Measurements from ENCODE around the gene TAS2R3. TPM values are rescaled to one million over a fixed set of nuclear protein-coding genes. Genes with fewer than 3 reads are reported as not detected.
"Not testable (repeated sequence)": the region's sequence is repeated elsewhere in the genome, so short reads cannot be mapped to it uniquely, and the experiment has no call there.

TAS2R3 gene
- total RNA-seq, 5 donors from 2014 or later (not counting 1 experiment from before 2014, with no cell fraction given): 0.56 to 4.2 (median 2.8) TPM

DNA sequence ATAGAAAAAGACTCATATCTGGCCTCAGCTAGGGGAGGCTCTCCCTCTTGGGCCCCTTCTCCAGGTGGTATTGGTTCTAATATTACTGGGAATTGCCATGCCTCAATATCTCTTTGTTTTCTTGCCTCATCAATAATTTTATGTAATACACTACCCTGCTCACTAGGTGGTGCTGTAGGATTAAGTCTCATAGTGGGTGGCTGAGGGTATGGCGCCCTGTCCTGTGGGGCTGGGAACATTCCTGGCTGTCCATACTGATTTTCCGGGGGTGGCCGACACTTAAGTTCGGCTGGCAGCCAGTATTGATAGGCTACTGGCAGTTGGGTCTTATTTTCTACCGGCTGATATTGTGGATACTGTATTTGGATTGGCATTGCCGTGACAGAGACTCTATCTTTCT is 9.0 kb upstream of the TAS2R3 start:
- Histone ChIP-seq H3K4me1 (ENCODE audit: control insufficient read depth in 1 of 2, extremely low read depth in 1 of 2, insufficient read depth in 2 of 2, low read length in 2 of 2) (no peaks in the 10 kb centered on the region), H3K4me3 (ENCODE audit: control insufficient read depth in 1 of 2, extremely low read depth in 1 of 2, low read length in 1 of 2) (no peak overlapping the region), H3K36me3 (ENCODE audit: control insufficient read depth in 2 of 2, extremely low read depth in 1 of 2, insufficient read depth in 1 of 2, low read length in 1 of 2) (peaks cover 23 to 73% of the 10 kb centered on the region in 2 donors), H3K27ac (ENCODE audit: low read length) (no peak overlapping the region), H3K27me3 (replicated peaks in 1 of 2; ENCODE audit: control insufficient read depth in 2 of 2, extremely low read depth in 1 of 2, insufficient read depth in 2 of 2, low read length in 1 of 2) (no peaks in the 10 kb centered on the region), H3K9me3 (peaks cover 2% of the 10 kb centered on the region)
- ChIA-PET POLR2A (no interaction called here), CTCF (interaction anchor here in 1 of 2 donors (0.6 kb wide), 1 partner anchor 18 kb away, joined by 4 read pairs; no protein-coding TSS in a partner anchor)
- Mint-ChIP-seq H3K27me3 (no peaks in the 10 kb centered on the region), H3K4me3 (no peak overlapping the region), H3K27ac (no peak overlapping the region), H3K9me3 (peaks cover 6 to 31% (median 9%) of the 10 kb centered on the region in 3 donors), H3K36me3 (peaks cover 93% of the 10 kb centered on the region), H3K4me1 (peaks cover 0 to 5% (median 0%) of the 10 kb centered on the region in 3 donors)
- no CpG with 5 or more reads among the region's 6 CpGs for WGBS (ENCODE audit: insufficient coverage)
- DNase-seq (peak in 1 of 35 experiments; percentile 46), ATAC-seq (replicated peaks in 1 of 4) (no peak)

DNA sequence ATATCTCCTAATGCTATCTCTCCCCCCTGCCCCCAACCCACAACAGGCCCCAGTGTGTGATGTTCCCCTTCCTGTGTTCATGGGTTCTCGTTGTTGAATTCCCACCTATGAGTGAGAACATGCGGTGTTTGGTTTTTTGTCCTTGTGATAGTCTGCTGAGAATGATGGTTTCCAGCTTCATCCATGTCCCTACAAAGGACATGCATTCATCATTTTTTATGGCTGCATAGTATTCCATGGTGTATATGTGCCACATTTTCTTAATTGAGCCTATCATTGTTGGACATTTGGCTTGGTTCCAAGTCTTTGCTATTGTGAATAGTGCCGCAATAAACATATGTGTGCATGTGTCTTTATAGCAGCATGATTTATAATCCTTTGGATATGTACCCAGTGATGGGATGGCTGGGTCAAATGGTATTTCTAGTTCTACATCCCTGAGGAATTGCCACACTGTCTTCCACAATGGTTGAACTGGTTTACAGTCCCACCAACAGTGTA is 6.2 kb downstream of the TAS2R3 start:
- CTCF ChIA-PET: not testable (repeated sequence)
- POLR2A ChIA-PET: interaction anchor here in 1 of 2 donors (0.6 kb wide), 1 partner anchor 372 kb away, joined by 3 read pairs; no protein-coding TSS in a partner anchor

DNA sequence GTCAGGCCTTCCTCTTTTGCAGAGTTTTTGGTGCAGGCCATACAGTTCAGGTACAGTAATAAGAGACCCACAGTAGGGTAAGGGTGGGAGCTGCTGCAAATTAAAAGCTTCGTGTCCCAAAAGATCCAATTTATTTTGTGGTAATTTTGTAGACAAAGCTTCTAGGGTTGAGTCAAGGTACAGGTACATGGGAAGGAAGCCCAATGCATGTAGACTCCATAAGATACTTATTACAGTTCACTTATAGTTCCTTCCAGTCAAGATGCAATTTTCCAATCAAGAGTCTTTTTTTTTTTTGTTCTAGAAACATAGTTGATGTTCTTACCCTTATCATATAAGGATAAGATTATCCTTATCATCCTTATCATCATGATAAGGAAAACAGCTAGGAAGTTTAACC is 12.5 kb downstream of the TAS2R3 start, which contains the start of gene TAS2R4:
TAS2R4 (plus strand) TSS at position 301 of the 400 bp plus-strand sequence. CDS start 1,815 bp downstream, outside the sequence.
- peaks cover 4 to 11% (median 6%) of the 10 kb centered on the region in 3 donors for H3K4me1 Mint-ChIP-seq
- H3K4me3 ChIP-seq (ENCODE audit: control insufficient read depth in 1 of 2, extremely low read depth in 1 of 2, low read length in 1 of 2): no peak within 1 kb of the TSS
- H3K27me3 ChIP-seq (replicated peaks in 1 of 2; ENCODE audit: control insufficient read depth in 2 of 2, extremely low read depth in 1 of 2, insufficient read depth in 2 of 2, low read length in 1 of 2): no peaks in the 10 kb centered on the region
- H3K9me3 ChIP-seq: no peaks in the 10 kb centered on the region
- H3K36me3 Mint-ChIP-seq: peaks cover 61% of the 10 kb centered on the region
- POLR2A ChIA-PET: no interaction called here
- no peaks in the 10 kb centered on the region for H3K27me3 Mint-ChIP-seq
- H3K27ac Mint-ChIP-seq: no peak within 1 kb of the TSS
- no peak within 1 kb of the TSS for H3K4me3 Mint-ChIP-seq
- no CpG with 5 or more reads among the region's 1 CpG for WGBS (ENCODE audit: insufficient coverage)
- DNase-seq (no peak), ATAC-seq (replicated peaks in 1 of 4) (no peak)
- H3K9me3 Mint-ChIP-seq: peaks cover 0 to 6% (median 0%) of the 10 kb centered on the region in 3 donors
- CTCF ChIA-PET: interaction anchor here in 1 of 2 donors (0.6 to 1.5 kb wide), 3 partner anchors 10 to 121 kb away, joined by 3 to 6 read pairs (median 3); no protein-coding TSS in a partner anchor
- H3K4me1 ChIP-seq (ENCODE audit: control insufficient read depth in 1 of 2, extremely low read depth in 1 of 2, insufficient read depth in 2 of 2, low read length in 2 of 2): no peaks in the 10 kb centered on the region
- peaks cover 0 to 9% of the 10 kb centered on the region in 2 donors for H3K36me3 ChIP-seq (ENCODE audit: control insufficient read depth in 2 of 2, extremely low read depth in 1 of 2, insufficient read depth in 1 of 2, low read length in 1 of 2)
- no peak within 1 kb of the TSS for H3K27ac ChIP-seq (ENCODE audit: low read length)

More for the DNA sequence above, 6.2 kb downstream of the TAS2R3 start:
- not testable (repeated sequence) for DNase-seq; H3K27me3 Mint-ChIP-seq; H3K27ac Mint-ChIP-seq; H3K4me3 ChIP-seq (ENCODE audit: control insufficient read depth in 1 of 2, extremely low read depth in 1 of 2, low read length in 1 of 2); H3K4me3 Mint-ChIP-seq; H3K4me1 ChIP-seq (ENCODE audit: control insufficient read depth in 1 of 2, extremely low read depth in 1 of 2, insufficient read depth in 2 of 2, low read length in 2 of 2); H3K27me3 ChIP-seq (replicated peaks in 1 of 2; ENCODE audit: control insufficient read depth in 2 of 2, extremely low read depth in 1 of 2, insufficient read depth in 2 of 2, low read length in 1 of 2); ATAC-seq (replicated peaks in 1 of 4); H3K9me3 ChIP-seq; H3K27ac ChIP-seq (ENCODE audit: low read length); H3K36me3 ChIP-seq (ENCODE audit: control insufficient read depth in 2 of 2, extremely low read depth in 1 of 2, insufficient read depth in 1 of 2, low read length in 1 of 2); H3K9me3 Mint-ChIP-seq
- Mint-ChIP-seq H3K4me1 (peaks cover 2 to 11% (median 6%) of the 10 kb centered on the region in 3 donors), H3K36me3 (peaks cover 62% of the 10 kb centered on the region)
- WGBS (ENCODE audit: insufficient coverage): no CpG with 5 or more reads among the region's 3 CpGs

DNA sequence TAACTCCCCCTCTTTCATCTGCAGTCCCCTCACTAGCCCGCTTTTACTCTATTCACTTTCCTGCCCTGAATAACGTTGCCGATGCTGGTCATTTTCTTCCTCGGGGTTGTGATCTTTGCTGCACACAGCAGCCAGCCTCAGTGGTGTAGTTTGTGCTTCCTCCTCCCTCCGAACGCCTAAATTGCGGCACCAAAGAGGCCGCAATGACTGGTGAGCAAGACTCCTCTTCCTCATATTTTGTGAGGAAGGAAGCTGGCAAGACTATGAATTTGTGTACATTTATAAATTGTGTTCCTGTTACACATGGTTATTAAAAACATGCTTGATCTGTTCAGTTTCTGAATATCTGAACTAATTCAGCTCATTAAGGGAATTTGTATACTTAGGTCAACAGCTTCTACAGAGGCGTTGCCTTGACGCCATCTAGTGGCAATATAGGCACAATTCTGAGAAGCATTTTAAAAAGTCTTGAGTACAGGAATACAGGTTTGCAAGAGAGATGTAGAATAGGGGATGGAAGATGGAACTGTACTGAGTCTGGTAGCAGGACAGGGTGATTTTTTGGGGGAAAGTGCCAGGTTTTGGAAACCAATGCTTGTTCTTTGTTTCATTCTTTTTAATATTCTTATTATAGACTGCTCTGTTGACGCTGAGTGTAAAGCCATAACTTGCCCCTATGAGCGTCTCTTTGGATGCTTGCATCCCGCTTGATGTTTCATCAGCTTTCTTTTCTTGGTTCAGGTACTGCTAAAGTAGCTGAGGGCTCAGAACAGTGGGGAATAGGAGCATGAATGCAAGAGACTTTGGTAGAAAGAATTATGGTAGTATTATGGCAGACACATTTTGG is 22.0 kb downstream of the TAS2R3 start:
- peaks cover 16% of the 10 kb centered on the region for H3K36me3 Mint-ChIP-seq
- no peak overlapping the region for H3K4me3 Mint-ChIP-seq
- ChIA-PET CTCF (interaction anchor here (0.5 to 4.5 kb wide), 8 partner anchors 9 to 170 kb away, joined by 3 to 32 read pairs (median 4); partner anchors contain the start of genes SSBP1 (in 1 of the 2) and TAS2R4 (in 1 of the 2)), POLR2A (no interaction called here)
- Histone ChIP-seq H3K4me3 (ENCODE audit: control insufficient read depth in 1 of 2, extremely low read depth in 1 of 2, low read length in 1 of 2) (no peak overlapping the region), H3K36me3 (ENCODE audit: control insufficient read depth in 2 of 2, extremely low read depth in 1 of 2, insufficient read depth in 1 of 2, low read length in 1 of 2) (peaks cover 2 to 5% of the 10 kb centered on the region in 2 donors), H3K9me3 (no peaks in the 10 kb centered on the region), H3K27ac (ENCODE audit: low read length) (no peak overlapping the region), H3K4me1 (ENCODE audit: control insufficient read depth in 1 of 2, extremely low read depth in 1 of 2, insufficient read depth in 2 of 2, low read length in 2 of 2) (no peaks in the 10 kb centered on the region), H3K27me3 (replicated peaks in 1 of 2; ENCODE audit: control insufficient read depth in 2 of 2, extremely low read depth in 1 of 2, insufficient read depth in 2 of 2, low read length in 1 of 2) (no peaks in the 10 kb centered on the region)
- no peak overlapping the region for H3K27ac Mint-ChIP-seq
- H3K27me3 Mint-ChIP-seq: no peaks in the 10 kb centered on the region
- no peaks in the 10 kb centered on the region for H3K9me3 Mint-ChIP-seq
- H3K4me1 Mint-ChIP-seq: no peaks in the 10 kb centered on the region
- peak in 1 of 4 experiments; percentile 60 for ATAC-seq (replicated peaks in 1 of 4)
- WGBS (ENCODE audit: insufficient coverage): 81% methylated on average over 10 of the region's 13 CpGs
- DNase-seq: peak in 20 of 35 experiments; percentile 0 to 62 (median 4)

DNA sequence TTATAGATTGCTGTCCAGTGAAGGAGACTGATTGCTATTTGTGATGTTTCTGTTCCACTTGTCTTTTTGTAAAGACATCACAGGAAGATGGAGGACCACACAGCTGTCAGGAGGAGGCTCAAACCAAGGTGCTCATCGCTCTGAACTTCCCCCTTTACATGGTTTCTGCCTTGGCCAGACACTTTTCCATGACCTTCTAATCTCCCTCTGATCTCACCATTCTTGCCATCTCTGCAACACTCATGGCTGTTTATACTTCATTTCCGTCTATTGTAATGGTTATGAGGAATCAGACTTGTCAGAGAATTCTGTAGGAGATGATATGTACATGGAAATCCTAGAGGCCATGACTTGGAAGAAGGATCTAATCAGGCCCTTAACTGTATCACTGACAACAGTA is 24.4 kb downstream of the TAS2R3 start:
- Histone ChIP-seq H3K27ac (ENCODE audit: low read length) (no peak overlapping the region), H3K36me3 (ENCODE audit: control insufficient read depth in 2 of 2, extremely low read depth in 1 of 2, insufficient read depth in 1 of 2, low read length in 1 of 2) (peaks cover 4 to 8% of the 10 kb centered on the region in 2 donors), H3K4me3 (ENCODE audit: control insufficient read depth in 1 of 2, extremely low read depth in 1 of 2, low read length in 1 of 2) (no peak overlapping the region), H3K9me3 (no peaks in the 10 kb centered on the region), H3K27me3 (replicated peaks in 1 of 2; ENCODE audit: control insufficient read depth in 2 of 2, extremely low read depth in 1 of 2, insufficient read depth in 2 of 2, low read length in 1 of 2) (no peaks in the 10 kb centered on the region), H3K4me1 (ENCODE audit: control insufficient read depth in 1 of 2, extremely low read depth in 1 of 2, insufficient read depth in 2 of 2, low read length in 2 of 2) (no peaks in the 10 kb centered on the region)
- no peak overlapping the region for H3K4me3 Mint-ChIP-seq
- DNase-seq: no peak
- ChIA-PET CTCF (no interaction called here), POLR2A (interaction anchor here in 1 of 2 donors (0.7 kb wide), 1 partner anchor 1616 kb away, joined by 3 read pairs; no protein-coding TSS in a partner anchor)
- no peak for ATAC-seq (replicated peaks in 1 of 4)
- no peaks in the 10 kb centered on the region for H3K27me3 Mint-ChIP-seq
- H3K9me3 Mint-ChIP-seq: no peaks in the 10 kb centered on the region
- H3K36me3 Mint-ChIP-seq: peaks cover 25% of the 10 kb centered on the region
- H3K4me1 Mint-ChIP-seq: no peaks in the 10 kb centered on the region
- no CpG with 5 or more reads among the region's 2 CpGs for WGBS (ENCODE audit: insufficient coverage)
- H3K27ac Mint-ChIP-seq: no peak overlapping the region

DNA sequence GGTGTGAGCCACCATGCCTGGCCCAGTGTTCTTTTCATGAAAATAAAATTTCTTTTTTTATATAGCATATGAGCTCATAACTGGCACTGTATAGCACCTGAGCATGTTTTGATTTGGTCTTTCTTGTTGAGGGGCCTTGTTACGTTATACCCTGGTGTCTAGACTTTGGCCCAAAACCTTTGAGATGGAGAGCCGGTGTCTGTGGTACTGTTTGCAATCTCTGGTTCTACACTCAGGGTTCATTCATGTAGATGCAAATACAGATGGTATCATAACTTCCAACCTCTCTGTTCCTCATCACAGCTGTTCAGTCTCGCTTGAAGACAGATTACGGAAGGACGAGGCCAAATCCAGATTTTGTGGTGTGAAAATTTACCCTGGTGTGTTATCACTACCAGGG is 26.0 kb downstream of the TAS2R3 start, which contains the start of gene TAS2R5:
TAS2R5 (plus strand) TSS at position 301 of the 400 bp plus-strand sequence. CDS start 145 bp downstream, outside the sequence.
- no peak within 1 kb of the TSS for H3K27ac ChIP-seq (ENCODE audit: low read length)
- no peaks in the 10 kb centered on the region for H3K9me3 ChIP-seq
- ATAC-seq (replicated peaks in 1 of 4) (no peak), DNase-seq (no peak)
- H3K4me1 Mint-ChIP-seq: no peaks in the 10 kb centered on the region
- H3K4me3 Mint-ChIP-seq: no peak within 1 kb of the TSS
- ChIA-PET POLR2A (no interaction called here), CTCF (no interaction called here)
- no peak within 1 kb of the TSS for H3K4me3 ChIP-seq (ENCODE audit: control insufficient read depth in 1 of 2, extremely low read depth in 1 of 2, low read length in 1 of 2)
- H3K9me3 Mint-ChIP-seq: no peaks in the 10 kb centered on the region
- H3K27ac Mint-ChIP-seq: no peak within 1 kb of the TSS
- H3K36me3 ChIP-seq (ENCODE audit: control insufficient read depth in 2 of 2, extremely low read depth in 1 of 2, insufficient read depth in 1 of 2, low read length in 1 of 2): peaks cover 4 to 8% of the 10 kb centered on the region in 2 donors
- peaks cover 33% of the 10 kb centered on the region for H3K36me3 Mint-ChIP-seq
- H3K4me1 ChIP-seq (ENCODE audit: control insufficient read depth in 1 of 2, extremely low read depth in 1 of 2, insufficient read depth in 2 of 2, low read length in 2 of 2): no peaks in the 10 kb centered on the region
- no peaks in the 10 kb centered on the region for H3K27me3 ChIP-seq (replicated peaks in 1 of 2; ENCODE audit: control insufficient read depth in 2 of 2, extremely low read depth in 1 of 2, insufficient read depth in 2 of 2, low read length in 1 of 2)
- 100% methylated on average over 1 of the region's 5 CpGs for WGBS (ENCODE audit: insufficient coverage)
- no peaks in the 10 kb centered on the region for H3K27me3 Mint-ChIP-seq

Measured in T-cell (primary cell).